Left ventricle myocardium superior (tissue), 1 donor: ENCODE data around the gene FSD1. TPM values are rescaled to one million over a fixed set of nuclear protein-coding genes. Genes with fewer than 3 reads are reported as not detected.
"Not testable (repeated sequence)": the region's sequence is repeated elsewhere in the genome, so short reads cannot be mapped to it uniquely, and the experiment has no call there.

Experiments used
- ATAC-seq: fragments of 200-7000 bp; cut with Tn5 transposase; one replicate; pipeline ENCODE4 v1.9.1; 2020; ENCODE audit warnings: mild to moderate bottlenecking, moderate library complexity
- DNase-seq: peaks from one replicate; pipeline ENCODE4 v3.0.0-alpha.2; 2020
- intact Hi-C: fragments of 100-400 bp; cut with micrococcal nuclease; formaldehyde crosslinking; loops from one replicate; pipeline ENCODE4 v1.11.0; 2022
- long read RNA-seq: library from polyadenylated mRNA; unstranded; transcript quantifications from one replicate; pipeline ENCODE4 v2.0.0, GENCODE V29; 2021
- total RNA-seq: library from RNA; stranded (reverse); fragmentation: NEBNext Ultra II Directional; extraction: Animal tissue kit (Norgen Biotek cat#: 25700); gene quantifications from one replicate; pipeline ENCODE4 v1.2.1, GENCODE V29; 2021
- donor health status: DM: no; HTN: yes; CAD: no; lungs with severe emphysema.

The FSD1 gene
- total RNA-seq: not detected
- long read RNA-seq, partial matches to known transcripts: 0 of 1 reads
- long read RNA-seq, other reads (novel, unspliced or antisense): 1 of 1 reads

GRCh38 chr19:4304538-4305256 lies at the start of gene FSD1:
FSD1 (plus strand) TSS chr19:4304598; CDS start chr19:4304747, 149 bp downstream.
- DNase-seq (peak; percentile 51), ATAC-seq (no peak)
- intact Hi-C loops: no loop called here

- ATAC-seq: no peak
- intact Hi-C loops: no loop called here
- no peak for DNase-seq
Observed at GRCh38 chr19:4256563-4256962, 47.8 kb upstream of the FSD1 start.

DNA sequence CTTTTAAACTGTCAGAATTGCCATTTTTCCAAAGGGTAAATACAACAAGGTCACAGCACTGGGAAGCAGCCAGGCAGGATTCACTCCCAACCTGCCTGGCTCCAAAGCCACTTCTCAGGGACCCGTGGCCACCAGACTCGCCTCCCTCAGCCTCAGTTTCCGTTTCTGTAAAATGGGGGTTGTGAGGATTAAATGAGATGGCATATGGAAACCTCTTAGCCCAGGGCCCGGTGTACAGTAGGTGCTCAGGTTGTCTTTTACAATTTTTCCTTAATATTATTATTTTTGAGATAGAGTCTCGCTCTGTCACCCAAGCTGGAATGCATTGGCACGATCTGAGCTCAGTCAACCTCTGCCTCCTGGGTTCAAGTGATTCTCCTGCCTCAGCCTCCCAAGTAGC lies 47.4 kb upstream of the FSD1 start:
- DNase-seq (no peak), ATAC-seq (no peak)
- intact Hi-C loops: no loop called here

- intact Hi-C loops: no loop called here
- ATAC-seq: no peak
- DNase-seq: no peak
Observed at GRCh38 chr19:4258181-4258580, 46.2 kb upstream of the FSD1 start.

GRCh38 chr19:4260613-4261191 lies 43.7 kb upstream of the FSD1 start:
- no peak for ATAC-seq
- no peak for DNase-seq
- intact Hi-C loops: no loop called here

GRCh38 chr19:4264812-4265211 lies 39.6 kb upstream of the FSD1 start:
- intact Hi-C loops: no loop called here
- DNase-seq (no peak), ATAC-seq (no peak)

GRCh38 chr19:4266253-4267000 lies 38.0 kb upstream of the FSD1 start:
- DNase-seq (no peak), ATAC-seq (no peak)
- intact Hi-C loops: no loop called here

- ATAC-seq: peak; percentile 73
Observed at GRCh38 chr19:4267101-4267900, 37.1 kb upstream of the FSD1 start.

GRCh38 chr19:4267901-4268815 lies 36.2 kb upstream of the FSD1 start:
- no peak for ATAC-seq
- intact Hi-C loops: no loop called here
- no peak for DNase-seq

More at GRCh38 chr19:4267101-4267900, 37.1 kb upstream of the FSD1 start:
- intact Hi-C loops: no loop called here
- DNase-seq: peak; percentile 68

DNA sequence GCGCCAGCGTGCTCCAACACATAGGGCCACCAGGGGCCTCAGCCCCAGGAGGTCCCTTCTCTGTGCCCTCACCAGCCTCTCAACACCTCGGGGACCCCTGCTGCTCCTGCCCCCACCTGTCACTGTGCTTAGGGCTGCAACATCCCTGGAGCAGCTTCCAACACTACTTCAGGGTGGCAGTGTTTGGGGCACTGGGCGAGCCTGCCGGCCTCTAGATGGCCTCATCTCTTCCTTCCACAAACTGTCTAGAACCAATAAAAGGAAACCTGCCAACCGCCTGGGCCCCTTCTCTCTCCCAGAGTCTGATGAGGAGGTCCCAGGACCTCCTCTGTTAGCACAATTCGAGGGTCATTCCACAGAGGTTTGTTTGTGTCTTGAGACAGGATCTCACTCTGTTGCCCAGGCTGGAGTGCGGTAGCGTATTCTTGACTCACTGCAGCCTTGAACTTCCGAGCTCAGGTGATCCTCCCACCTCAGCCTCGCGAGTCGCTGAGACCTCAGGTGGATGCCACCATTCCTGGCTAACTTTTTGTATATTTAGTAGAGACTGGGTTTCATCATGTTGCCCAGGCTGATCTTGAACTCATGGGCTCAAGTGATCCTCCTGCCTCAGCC lies 35.5 kb upstream of the FSD1 start:
- DNase-seq: no peak
- no peak for ATAC-seq
- intact Hi-C loops: no loop called here

GRCh38 chr19:4272894-4273293 lies 31.5 kb upstream of the FSD1 start:
- ATAC-seq (no peak), DNase-seq (no peak)
- intact Hi-C loops: no loop called here

DNA sequence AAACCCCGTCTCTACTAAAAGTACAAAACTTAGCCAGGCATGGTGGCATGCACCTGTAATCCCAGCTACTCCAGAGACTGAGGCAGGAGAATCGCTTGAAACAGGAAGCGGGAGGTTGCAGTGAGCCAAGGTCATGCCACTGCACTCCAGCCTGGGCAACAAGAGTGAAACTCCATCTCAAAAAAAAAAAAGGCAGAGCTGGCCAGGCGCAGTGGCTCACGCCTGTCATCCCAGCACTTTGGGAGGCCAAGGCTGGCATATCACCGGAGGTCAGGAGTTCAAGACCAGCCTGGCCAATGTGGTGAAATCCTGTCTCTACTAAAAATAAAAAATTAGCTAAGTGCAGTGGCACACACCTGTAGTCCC lies 30.1 kb upstream of the FSD1 start:
- DNase-seq, ATAC-seq, intact Hi-C loops: not testable (repeated sequence)

DNA sequence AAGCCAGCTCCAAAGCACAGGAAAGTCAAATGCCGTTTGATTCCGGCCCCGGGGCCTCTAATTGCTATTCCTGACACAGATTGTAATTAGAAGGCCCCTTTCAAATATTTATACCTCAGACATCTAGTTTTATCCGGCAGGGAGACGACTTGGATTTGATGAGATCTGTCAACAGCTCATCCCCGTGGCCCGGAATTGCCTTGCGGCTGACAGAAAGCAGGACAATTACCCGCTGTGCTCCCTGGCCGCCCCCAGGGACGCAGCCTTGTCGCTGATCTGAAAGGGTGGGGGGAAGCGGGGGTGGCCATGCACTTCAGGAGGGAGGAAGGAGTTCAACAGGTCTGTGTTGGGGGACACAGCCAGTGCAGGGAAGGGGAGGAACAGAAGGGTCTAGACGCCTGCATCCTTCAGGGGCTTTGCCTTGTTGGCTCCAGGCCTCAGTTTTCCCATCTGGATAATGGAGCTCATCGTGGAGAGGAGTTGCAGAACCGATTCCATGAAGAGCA lies 27.2 kb upstream of the FSD1 start:
- no peak for DNase-seq
- ATAC-seq: no peak
- intact Hi-C loops: no loop called here

DNA sequence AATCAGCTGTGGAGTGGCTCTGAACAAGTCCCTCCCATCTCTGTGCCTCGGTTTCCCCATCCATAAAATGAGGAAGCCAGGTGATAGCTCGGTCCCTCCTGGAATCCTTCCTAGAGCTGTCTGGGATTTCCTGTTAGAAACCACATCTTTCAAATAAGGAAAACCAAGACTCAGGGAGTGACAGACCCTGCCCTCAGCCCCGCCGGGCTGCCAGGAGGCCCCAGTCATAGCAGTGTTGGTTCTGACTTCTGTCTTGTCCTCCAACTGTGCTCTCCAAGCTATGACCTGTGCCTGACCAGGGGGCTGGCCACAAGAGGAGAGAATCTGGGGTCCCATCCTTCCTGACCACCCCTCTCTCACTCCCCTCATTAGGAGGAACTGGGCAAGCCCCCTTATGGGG lies 26.4 kb upstream of the FSD1 start:
- DNase-seq (no peak), ATAC-seq (no peak)
- intact Hi-C loops: no loop called here

GRCh38 chr19:4278419-4279266 lies 25.8 kb upstream of the FSD1 start, which contains the start of gene SHD:
SHD (plus strand) TSS chr19:4279266; CDS start chr19:4280064, 798 bp downstream.
- ATAC-seq: no peak
- intact Hi-C loops: no loop called here
- DNase-seq: no peak

GRCh38 chr19:4279267-4279529 lies 25.2 kb upstream of the FSD1 start:
- DNase-seq (no peak), ATAC-seq (no peak)
- intact Hi-C loops: no loop called here
